Stimulated activated CD4-positive, alpha-beta T cell treated with anti-CD3 and anti-CD28 coated beads, TNF-alpha, amount 100 ng/mL, for 1 hour (primary cell): ENCODE measurements around the gene TAS2R19.
"Not testable (repeated sequence)": the region's sequence is repeated elsewhere in the genome, so short reads cannot be mapped to it uniquely, and the experiment has no call there.

Experiments used
- DNase-seq, 3 donors: peaks; one replicate each; pipeline ENCODE4 v3.0.0-alpha.2; 2020; ENCODE audit warnings: low read depth in 3 of 3, low spot score in 1 of 3

TAS2R19 gene, protein sequence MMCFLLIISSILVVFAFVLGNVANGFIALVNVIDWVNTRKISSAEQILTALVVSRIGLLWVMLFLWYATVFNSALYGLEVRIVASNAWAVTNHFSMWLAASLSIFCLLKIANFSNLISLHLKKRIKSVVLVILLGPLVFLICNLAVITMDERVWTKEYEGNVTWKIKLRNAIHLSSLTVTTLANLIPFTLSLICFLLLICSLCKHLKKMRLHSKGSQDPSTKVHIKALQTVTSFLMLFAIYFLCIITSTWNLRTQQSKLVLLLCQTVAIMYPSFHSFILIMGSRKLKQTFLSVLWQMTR

DNA sequence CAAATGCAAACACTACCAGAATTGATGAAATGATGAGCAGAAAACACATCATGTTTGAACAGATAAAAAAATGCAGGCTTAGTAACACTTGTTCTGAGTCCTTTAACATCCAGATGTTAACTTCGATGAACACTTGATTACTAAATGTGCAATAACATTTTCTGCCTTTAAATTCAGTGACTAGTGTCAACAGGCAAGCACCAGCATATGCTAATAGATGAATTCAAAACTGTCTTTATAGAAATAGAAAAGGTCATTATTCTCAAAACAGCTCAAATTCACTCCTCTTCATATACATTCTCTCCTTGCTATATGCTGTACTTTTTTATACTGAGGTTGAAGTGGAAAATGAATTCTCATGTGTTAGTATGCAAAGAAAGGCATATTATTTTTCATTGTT, at the start of gene TAS2R19:
Gene TAS2R19, minus strand, starts transcription at position 101 of the 400 bp plus-strand sequence. Its CDS starts 49 bp downstream, at position 52.
- no peak for DNase-seq

DNA sequence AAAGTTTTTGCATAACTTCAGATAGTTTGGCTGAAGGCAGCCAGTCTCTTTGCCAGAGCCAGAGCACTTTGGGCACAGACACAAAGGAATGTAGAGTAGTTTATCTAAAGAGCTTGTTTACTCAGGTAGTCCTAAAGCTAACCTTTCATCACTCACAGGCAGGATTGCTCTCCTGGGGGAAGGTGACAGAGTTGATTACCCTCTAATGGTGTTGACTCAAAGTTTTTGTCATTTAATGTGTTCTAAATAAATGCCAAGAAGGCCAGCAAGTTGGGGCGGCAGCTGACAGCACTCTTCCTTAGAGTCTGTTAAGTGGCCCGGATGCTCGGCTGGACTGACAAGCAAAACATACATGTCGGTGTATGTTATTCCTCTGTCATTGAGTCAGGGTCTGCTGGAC, 49.0 kb upstream of the TAS2R19 start:
- DNase-seq = no peak

DNA sequence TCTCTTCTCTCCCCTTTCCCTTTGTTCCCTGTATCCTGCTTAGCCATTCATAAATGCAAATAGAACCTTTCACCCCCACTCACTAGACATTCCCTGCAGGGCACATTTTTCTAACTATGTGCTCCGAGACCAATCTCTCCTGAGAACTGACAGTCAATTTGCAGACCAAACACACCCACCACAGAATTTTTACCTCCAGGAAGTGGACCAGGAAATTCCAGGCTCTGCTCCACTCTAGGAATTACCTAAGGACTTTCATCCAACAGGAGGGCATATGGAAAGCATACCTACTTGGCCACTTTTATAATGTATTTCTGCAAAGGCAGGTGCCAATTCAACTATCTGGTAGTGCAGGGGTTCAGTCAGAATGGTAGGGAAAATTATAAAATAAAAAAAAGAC, 48.6 kb upstream of the TAS2R19 start:
- no peak for DNase-seq

DNA sequence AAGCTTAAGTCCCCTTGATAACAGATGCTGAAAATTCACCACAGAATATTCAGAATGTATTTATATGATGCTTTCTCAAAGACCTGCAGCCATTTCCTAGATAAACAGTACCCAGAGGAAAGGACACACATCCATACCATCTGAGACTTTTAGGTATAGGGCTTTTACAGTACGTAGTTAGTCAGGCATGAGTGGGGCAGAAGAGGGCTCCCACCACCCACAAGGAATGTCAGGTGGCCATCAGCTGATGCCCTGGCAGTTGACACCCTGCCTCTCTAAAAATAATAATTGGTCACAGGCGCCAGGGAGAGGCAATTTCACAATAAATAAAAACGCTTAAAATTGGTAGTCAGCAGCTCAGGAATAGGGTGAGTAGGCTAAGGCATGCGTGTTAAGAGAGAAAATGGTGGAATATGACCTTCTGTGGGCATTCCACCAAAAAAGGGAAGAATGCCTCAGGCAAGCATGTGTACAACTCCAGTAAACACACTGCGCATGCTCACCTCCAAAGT, 47.5 kb upstream of the TAS2R19 start:
- DNase-seq = no peak

DNA sequence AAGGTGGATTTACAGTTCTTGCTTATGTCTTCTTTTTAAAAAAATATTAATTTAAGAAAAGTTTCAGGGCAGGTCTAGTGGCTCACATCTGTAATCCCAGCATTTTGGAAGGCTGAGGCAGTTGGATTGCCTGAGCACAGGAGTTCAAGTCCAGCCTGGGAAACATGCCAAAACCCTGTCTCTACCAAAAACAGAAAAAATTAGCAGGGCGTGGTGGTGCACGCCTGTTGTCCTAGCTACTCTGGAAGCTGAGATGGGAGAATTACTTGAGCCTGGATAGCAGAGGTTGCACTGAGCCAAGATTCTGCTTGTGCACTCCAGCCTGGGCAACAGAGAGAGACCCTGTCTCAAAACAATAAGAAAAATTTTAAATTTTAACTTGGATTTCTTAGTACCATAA, 45.1 kb upstream of the TAS2R19 start:
- no peak for DNase-seq

DNA sequence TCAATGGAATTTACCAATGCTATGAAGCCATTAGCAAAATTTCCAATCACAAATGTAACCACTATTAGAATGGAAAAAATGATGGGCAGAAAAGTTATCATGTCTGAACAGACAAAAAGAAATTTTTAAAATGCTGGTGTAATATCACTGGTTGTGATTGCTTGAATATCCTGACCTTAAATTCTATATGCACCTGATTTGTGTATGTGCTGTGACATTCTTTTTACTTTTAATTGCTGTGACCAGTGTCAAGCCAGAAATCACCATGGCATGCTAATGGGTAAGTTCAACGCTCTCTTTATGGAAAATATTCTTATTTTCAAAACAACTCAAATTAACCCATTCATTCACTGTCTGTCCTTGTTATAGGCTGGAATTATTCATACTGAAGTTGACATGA, 39.8 kb upstream of the TAS2R19 start, which contains the start of gene TAS2R46:
Gene TAS2R46, minus strand, starts transcription at position 101 of the 400 bp plus-strand sequence. Its CDS starts 0 bp downstream, at position 101.
- not testable (repeated sequence) for DNase-seq

DNA sequence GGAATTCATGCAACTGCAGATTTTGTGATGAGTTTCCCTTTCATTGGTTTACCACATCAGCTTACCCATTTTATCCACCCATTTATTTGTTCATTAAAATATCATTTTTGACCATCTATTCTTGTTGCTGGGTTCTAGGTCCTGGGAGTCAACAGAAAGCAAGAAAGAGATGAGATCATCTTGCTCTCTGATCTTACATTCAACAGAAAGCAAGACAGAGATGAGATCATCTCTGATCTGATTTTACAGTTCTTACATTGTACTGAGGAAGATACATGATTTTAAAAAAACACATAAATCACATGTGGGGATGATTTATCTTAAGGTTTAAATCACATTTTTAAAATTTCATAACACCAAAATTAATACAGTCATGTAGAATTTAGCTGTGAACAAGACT, 37.4 kb upstream of the TAS2R19 start:
- no peak for DNase-seq

DNA sequence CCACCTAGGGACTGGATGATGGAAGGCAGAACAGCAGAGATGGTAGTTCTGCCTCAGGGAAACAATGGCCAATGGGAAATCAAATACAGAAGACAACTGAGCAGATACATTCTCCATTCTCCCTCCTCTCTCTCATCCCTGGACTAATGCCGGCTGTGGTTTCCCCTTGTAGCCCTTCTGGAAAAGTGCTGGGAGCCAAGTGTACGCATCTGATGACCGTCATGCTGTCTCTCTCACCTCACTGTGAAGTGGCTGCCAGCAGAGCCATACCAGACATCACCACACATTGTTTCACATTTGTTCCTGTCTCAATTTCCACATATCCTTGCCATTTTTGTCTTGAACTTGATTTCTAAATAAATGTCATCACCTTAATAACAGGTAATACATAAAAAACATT, 36.6 kb upstream of the TAS2R19 start:
- no peak for DNase-seq

DNA sequence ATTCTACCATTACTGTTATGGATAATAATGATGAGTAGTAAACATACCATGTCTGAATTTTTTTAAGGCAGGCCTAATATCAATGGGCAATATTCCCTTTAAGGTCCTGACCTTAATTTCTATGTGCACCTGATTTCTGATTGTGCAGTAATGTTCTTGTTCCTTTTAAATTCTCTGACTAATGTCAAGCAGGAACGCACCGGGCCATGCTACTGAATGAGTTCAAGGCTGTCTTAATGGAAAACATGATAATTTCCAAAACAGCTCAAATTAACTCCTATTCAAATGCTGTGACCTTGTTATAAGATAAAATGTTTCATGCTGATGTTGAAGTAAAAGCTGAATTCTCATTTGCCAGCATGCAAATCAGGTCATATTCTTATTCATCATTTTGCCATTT, 32.9 kb upstream of the TAS2R19 start:
- DNase-seq = no peak

DNA sequence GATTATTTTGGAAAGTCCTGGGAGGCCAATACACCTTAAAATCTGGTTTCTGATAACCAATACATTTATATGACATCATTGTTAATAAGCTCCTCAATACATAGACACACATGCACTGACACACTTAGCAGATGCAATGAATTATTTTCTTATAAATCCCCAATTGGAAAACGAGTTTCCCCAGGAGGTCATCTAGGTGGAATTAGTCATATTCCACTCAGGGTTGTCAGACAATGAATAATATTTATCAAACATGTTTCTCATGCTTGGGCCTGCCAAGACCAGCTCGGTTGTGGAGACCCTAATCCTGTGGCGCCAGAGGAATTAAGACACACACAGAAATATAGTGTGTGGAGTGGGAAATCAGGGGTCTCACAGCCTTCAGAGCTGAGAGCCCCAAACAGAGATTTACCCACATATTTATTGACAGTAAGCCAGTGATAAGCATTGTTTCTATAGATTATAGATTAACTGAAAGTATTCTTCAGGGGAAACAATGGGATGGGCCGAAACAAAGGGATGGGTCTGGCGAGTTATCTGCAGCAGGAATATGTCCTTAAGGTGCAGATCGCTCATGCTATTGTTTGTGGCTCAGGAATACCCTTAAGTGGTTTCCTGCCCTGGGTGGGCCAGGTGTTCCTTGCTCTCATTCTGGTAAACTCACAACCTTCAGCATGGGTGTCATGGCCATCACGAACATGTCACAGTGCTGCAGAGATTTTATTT, 27.5 kb upstream of the TAS2R19 start:
- DNase-seq = not testable (repeated sequence)

DNA sequence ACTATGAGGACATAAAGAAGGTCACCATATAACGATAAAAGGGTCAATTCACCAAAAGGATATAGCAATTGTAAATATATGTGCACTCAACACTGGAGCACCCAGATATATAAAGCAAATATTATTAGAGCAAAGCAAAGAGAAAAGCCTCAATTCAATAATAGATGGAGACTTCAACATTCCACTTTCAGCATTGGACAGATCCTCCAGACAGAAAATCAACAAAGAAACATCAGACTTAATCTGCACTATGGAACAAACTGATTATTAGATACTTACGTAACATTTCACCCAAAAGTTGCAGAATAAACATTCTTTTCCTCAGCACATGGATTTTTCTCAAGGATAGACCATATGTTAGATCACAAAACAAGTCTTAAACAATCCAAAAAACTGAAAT, 18.9 kb upstream of the TAS2R19 start:
- not testable (repeated sequence) for DNase-seq

DNA sequence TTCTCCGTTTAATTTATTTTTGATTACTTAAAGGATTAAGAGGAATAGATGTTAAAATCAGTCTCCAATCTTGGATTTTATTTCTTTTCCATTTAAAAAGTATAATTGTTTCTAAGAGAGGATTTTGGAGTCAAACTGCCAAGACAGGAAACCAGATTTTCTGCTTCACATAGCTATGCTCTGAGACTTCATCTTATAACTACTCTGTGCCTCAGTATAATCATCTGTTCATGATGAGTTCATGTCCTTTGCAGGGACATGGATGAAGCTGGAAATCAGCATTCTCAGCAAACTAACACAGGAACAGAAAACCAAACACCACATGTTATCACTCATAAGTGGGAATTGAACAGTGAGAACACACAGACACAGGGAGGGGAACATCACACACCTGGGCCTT, 17.7 kb upstream of the TAS2R19 start:
- no peak for DNase-seq

DNA sequence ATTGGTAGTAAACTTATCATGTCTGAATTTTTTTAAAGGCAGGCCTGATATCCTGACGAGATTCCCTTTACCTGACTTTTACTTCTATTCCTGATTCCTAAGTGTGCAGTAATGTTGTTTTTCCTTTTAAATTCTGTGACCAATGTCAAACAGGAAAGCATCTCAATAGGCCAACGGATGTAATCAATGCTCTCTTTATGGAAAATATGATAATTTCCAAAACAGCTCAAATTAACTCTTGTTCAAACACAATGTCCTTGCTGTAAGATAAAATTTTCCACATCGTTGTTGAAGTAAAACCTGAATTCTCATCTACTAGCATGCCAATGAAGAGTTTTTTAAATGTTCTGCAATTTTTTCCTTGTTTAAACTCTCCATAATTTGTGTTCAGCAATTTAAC, 16.8 kb upstream of the TAS2R19 start:
- DNase-seq = no peak

DNA sequence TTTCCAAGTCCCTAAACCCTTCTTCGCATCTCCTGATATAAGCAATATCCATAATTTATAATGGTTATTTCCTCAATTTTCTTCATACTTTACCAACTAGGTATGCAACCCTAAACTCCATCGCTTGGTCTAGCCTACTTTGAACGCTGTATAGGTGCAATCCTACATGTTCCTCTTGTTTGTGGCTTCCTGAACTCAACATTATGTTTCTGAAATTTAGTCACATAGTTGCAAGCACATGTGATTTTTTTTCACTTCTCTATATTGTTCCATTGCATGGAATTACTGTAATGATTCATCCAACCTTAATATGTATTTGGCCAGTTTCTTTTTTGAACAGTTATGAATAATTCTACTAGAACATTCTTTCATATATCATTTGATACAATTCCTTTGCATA, 11.5 kb upstream of the TAS2R19 start:
- not testable (repeated sequence) for DNase-seq

DNA sequence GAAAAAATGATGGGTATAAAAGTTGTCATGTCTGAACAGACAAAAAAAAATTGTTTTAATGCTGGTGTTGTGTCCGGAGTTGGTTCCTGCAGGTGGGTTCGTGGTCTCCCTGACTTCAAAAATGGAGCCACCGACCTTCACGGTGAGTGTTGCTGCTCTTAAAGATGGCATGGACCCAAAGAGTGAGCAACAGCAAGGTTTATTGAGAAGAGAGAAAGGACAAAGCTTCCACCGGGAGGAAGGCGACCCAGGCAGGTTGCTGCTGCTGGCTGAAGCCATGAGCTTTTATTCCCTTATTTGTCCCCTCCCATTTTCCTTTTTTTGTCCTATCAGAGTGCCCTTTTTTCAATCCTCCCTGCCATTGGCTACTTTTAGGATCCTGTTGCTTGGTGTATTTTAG, 8.9 kb upstream of the TAS2R19 start, which contains the start of gene TAS2R31:
Gene TAS2R31, minus strand, starts transcription at position 101 of the 400 bp plus-strand sequence. Its CDS starts 72 bp downstream, at position 29.
- DNase-seq = no peak

DNA sequence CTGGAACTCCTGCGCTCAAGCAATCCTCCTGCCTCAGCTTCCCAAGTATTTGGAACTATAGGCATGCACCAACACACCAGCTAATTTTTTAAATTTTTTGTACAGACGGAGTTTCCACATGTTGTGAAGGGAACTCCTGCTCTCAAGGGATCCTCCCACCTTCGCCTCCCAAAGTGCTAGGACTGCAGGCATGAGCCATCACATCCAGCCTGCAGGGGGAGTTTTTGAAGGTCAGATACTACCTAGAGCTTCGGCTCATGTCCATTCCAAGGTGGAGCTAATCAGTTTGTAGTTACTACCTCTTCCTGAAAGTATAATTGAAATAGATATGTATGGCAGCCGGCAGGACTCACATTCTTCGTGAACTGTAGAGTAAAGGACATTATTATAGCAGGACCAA, 3.7 kb upstream of the TAS2R19 start:
- no peak for DNase-seq

DNA sequence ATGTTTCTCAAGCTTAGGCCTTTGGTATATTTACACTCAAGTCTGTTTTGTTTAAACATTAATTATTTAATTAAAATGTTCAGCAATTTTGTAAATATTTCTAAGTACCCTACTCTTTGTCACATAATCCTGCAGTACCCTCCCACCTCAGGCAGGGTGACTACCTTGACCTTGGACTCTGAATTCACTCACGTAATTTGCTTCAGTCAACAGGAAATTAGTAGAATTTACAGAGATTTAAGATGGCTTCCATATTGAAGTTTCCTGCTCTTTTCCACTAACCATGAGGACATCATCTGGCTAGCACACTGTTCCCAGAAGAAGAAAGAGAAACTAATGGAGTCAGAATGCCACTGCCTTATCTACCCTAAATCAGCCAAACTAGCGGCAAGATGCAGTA, 967 bp upstream of the TAS2R19 start:
- DNase-seq = no peak

DNA sequence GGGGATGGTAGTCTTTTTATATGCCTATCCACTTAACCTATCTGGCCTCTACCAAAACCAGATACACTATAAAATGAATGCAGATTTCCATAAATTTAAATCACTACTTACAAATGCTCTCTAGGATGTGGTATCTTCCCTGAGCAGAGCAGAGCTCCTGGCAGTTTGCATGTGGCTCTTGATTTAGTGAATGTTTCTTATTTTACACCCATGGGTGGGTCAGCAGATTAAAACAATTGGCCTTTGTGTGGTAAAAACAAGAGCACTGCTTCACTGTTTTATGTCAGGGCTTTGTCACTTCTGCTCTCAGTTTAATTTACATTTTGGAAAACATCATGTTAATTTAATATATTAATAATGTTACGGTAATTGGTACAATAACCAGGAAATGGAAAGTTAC, 5.5 kb downstream of the TAS2R19 start:
- DNase-seq = no peak

DNA sequence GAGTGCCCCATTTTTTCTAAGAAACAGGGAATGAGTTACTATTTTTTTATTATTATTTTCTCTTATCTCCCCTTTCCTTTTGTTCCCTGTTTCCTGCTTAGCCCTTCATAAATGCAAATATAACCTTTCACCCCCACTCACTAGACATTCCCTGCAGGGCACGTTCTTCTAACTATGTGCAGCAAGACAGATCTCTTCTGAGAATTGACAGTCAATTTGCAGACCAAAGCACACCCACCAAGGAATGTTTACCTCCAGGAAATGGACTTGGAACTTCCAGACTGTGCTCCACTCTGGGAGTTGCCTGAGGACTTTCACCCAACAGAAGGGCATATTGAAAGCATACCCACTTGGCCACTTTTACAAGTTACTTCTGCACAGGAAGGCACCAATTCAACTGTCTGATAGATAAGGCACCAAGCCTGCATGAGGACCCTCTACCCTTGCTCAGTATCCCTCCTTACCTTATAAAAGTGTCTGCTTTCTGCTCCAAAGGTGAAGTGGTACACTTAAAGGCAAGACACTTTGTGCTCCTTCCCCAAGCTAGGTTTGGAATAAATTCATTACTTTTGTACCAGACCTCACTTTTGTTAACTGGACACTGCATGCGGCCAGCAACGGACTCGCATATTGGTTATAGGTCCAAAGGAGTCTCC, 6.5 kb downstream of the TAS2R19 start:
- DNase-seq = no peak

DNA sequence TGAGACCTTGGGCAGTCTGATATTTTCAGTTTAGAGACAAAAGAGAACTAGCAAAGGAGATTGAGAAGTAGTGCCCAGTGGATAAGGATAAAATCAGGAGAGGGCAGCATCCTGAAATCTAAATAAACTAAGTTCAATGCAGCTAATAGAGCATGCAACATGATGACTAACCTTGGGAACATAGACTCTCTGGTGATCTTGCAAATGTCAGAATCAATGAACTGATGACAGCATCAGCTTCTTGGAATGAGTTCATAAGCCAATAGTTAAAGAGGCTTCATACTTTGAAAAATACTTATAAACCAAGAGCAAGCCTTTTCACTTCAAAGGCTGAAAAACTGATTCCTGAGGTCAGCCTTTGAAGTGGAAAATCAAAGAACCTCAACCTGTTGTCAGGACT, 8.2 kb downstream of the TAS2R19 start:
- no peak for DNase-seq

DNA sequence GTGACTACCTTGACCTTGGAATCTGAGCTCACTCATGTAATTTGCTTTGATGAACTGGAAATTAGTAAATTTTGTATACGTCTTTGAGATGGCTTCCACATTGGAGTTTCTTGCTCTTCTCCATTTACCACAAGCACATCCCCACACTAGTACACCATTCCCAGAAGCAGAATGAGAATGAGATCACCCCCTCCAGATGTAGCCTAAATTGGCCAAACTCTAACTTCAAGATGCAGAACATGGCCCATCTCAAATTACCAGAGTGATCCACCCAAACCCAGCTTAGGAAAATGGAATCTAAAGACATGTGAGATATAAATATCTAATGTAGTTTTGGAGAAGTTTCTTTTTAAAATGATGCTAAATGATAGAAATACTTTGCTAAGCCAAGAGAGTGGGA, 14.8 kb downstream of the TAS2R19 start:
- DNase-seq = no peak

DNA sequence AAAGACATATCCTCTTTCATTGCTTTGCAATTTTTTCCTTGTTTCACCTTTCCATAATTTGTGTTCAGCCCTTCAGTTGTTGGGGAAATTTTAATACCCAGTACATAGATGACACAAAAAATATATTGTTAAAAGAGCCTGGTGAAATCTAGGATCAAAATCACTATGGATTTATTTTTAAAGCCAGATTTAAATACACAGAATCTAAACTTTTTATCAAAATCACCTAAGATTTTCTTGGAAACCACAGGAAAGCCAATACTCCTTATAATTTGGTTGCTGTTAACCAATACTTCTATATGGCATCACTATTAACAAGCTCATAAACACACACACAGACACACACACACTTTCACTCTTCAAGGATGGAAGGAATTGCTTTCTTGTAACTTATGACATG, 24.2 kb downstream of the TAS2R19 start, which contains the start of gene TAS2R20:
Gene TAS2R20, minus strand, starts transcription at position 101 of the 400 bp plus-strand sequence. CDS start 429 bp downstream, outside the sequence.
- DNase-seq = no peak
